ENCODE results near the gene SPINK1. TPM values are rescaled to one million over a fixed set of nuclear protein-coding genes. Genes with fewer than 3 reads are reported as not detected.

SPINK1 gene
- total RNA-seq, 1 experiment from 2014 or later, result 4.5 TPM

- H3K79me2 ChIP-seq (ENCODE audit: insufficient read depth, low read length), result no peaks in the 10 kb centered on the region
- no peaks in the 10 kb centered on the region for H3K9me2 ChIP-seq (ENCODE audit: insufficient read depth)
- ChIA-PET POLR2A (no interaction called here), CTCF (interaction anchor here (1.1 kb wide), 1 partner anchor 86 kb away, joined by 3 read pairs; no protein-coding TSS in a partner anchor), RAD21 (ENCODE audit: low non-redundant PET in 1 of 2, low total read pairs in 2 of 2, uncharacterized antibody in 2 of 2, unreplicated experiment in 2 of 2) (no interaction called here)
- no peak overlapping the region for H3K9ac ChIP-seq (ENCODE audit: low read length)
- H2AFZ ChIP-seq (ENCODE audit: low read depth, low read length, poor library complexity, severe bottlenecking), result no peak overlapping the region
- TF ChIP-seq EGR1 (IDR thresholded peaks at IDR 0.05; ENCODE audit: low read depth) (no peak), SP1 (IDR thresholded peaks at IDR 0.05; ENCODE audit: low read depth) (no peak), ZNF274 (IDR thresholded peaks at IDR 0.05; ENCODE audit: low read depth, low read length) (no peak), EZH2phosphoT487 (IDR thresholded peaks at IDR 0.05; ENCODE audit: borderline replicate concordance) (no peak), POLR2AphosphoS5 (IDR thresholded peaks at IDR 0.05; ENCODE audit: low read depth, low read length) (no peak), CTCF (IDR thresholded peaks at IDR 0.05 in 2 of 3, conservative IDR thresholded peaks at IDR 0.05 in 1 of 3; ENCODE audit: borderline replicate concordance in 1 of 3, insufficient read depth in 1 of 3, low read depth in 2 of 3, low read length in 2 of 3) (no peak), YY1 (IDR thresholded peaks at IDR 0.05; ENCODE audit: extremely low read depth, insufficient replicate concordance, low read depth, low read length) (no peak), CEBPB (IDR thresholded peaks at IDR 0.05; ENCODE audit: low read depth) (no peak), EZH2 (IDR thresholded peaks at IDR 0.05) (no peak), ELF1 (IDR thresholded peaks at IDR 0.05; ENCODE audit: borderline replicate concordance, low read depth) (no peak), ZBTB33 (IDR thresholded peaks at IDR 0.05; ENCODE audit: extremely low read depth, insufficient replicate concordance, low read length) (no peak), TCF7L2 (IDR thresholded peaks at IDR 0.05; ENCODE audit: borderline replicate concordance, extremely low read depth, insufficient read depth, insufficient read length) (no peak), JUND (IDR thresholded peaks at IDR 0.05) (no peak), CBX3 (IDR thresholded peaks at IDR 0.05; ENCODE audit: low read depth) (no peak), SRF (IDR thresholded peaks at IDR 0.05; ENCODE audit: low read depth) (no peak), RAD21 (IDR thresholded peaks at IDR 0.05; ENCODE audit: low read depth) (no peak), ZFX (IDR thresholded peaks at IDR 0.05) (no peak), MAX (IDR thresholded peaks at IDR 0.05) (no peak), REST (IDR thresholded peaks at IDR 0.05; ENCODE audit: low read depth) (no peak)
- H3K36me3 ChIP-seq (ENCODE audit: control insufficient read depth in 1 of 2, insufficient read depth in 2 of 2, low read length in 2 of 2), result no peaks in the 10 kb centered on the region
- intact Hi-C loops (cut with micrococcal nuclease), result no loop called here
- H4K20me1 ChIP-seq (ENCODE audit: insufficient read depth), result no peaks in the 10 kb centered on the region
- no peak overlapping the region for H3K4me2 ChIP-seq (ENCODE audit: low read length)
- ATAC-seq (no peak), DNase-seq (ENCODE audit: low read depth, low spot score) (no peak)
- no TSS peak for BruUV-seq (replicated peaks)
- no peaks in the 10 kb centered on the region for H3K9me3 ChIP-seq (ENCODE audit: control insufficient read depth in 1 of 2, insufficient read depth in 1 of 2, low read depth in 1 of 2, low read length in 2 of 2)
- peaks cover 5% of the 10 kb centered on the region; the same call in 1 of the 2 replicates for H3K27me3 ChIP-seq (ENCODE audit: insufficient read depth, low read length)
- no peak overlapping the region for H3K27ac ChIP-seq (ENCODE audit: low read depth, low read length)
- H3K4me1 ChIP-seq (ENCODE audit: control insufficient read depth in 1 of 2, insufficient read depth in 2 of 2, low read length in 2 of 2), result no peaks in the 10 kb centered on the region
- H3K4me3 ChIP-seq (replicated peaks in 1 of 2; ENCODE audit: low read depth in 1 of 2, low read length in 2 of 2), result no peak overlapping the region
Observed at GRCh38 chr5:147854331-147854730, 22.9 kb upstream of the SPINK1 start.
